GM12892 (cell line): Measurements from ENCODE around the gene TUBGCP3.

Experiments used
- DNase-seq: peaks from one replicate; pipeline ENCODE4 v3.0.0; 2011; ENCODE audit not compliant: insufficient read length
- FAIRE-seq: peaks from 2 replicates; lab custom pipeline; 2011; peaks lifted over from hg19 to GRCh38; lab: Jason Lieb, UNC
- POLR2A ChIP-seq: IDR thresholded peaks from 2 replicates; pipeline ENCODE4 v1.6.1; 2011; ENCODE audit warnings: low read depth, low read length, control low read depth
- POLR2AphosphoS5 ChIP-seq: IDR thresholded peaks from 2 replicates; pipeline ENCODE4 v1.6.1; 2011; ENCODE audit warnings: low read depth, low read length, control low read depth
- TAF1 ChIP-seq: IDR thresholded peaks from 2 replicates; pipeline ENCODE4 v1.6.1; 2011; ENCODE audit warnings: low read depth, mild to moderate bottlenecking, control low read depth, low read length, borderline replicate concordance

The TUBGCP3 gene

DNA sequence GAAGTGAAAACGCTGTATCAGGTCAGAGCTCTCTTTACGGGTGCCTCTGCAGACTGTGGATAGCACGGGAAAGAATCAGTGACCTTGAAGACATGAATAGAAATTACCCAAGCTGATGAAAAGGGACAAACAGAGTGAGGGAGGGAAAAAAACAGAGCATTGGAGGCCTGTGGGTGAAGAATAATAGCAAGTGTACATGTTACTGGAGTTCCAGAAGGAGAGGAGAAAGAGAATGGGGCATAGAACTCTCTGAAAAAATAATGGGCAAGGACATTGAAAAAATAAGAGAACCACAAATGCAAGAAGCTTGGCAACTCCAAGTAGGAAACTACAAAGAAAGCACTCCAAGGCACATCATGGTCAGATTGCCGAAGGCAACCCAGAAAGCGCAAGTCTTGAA lies 125.5 kb downstream of the TUBGCP3 start:
- DNase-seq (no peak), FAIRE-seq (no peak)
- no peak for TF ChIP-seq POLR2A

DNA sequence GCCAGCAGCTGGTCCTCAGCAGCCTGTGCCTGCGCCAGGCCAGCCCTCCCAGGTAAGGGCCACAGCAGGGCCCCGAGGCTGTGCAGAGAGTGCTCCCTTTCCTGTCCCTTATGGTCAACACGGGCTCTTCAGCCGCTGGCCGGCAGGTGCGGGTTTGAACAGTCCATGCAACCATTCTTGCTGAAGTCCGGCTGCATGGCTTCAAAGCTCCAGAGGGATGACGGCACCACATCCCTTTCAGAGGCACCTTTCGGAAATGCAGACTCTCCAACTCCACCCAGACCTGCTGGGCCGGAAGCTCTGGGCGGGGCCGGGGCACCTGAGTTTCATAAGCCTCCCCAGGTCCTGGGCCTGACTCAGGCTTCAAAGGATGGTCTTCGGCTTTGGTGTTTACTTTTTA lies 130.5 kb downstream of the TUBGCP3 start:
- no peak for DNase-seq
- no peak for FAIRE-seq
- no peak for TF ChIP-seq POLR2AphosphoS5
- TF ChIP-seq TAF1, result no peak
- no peak for TF ChIP-seq POLR2A

DNA sequence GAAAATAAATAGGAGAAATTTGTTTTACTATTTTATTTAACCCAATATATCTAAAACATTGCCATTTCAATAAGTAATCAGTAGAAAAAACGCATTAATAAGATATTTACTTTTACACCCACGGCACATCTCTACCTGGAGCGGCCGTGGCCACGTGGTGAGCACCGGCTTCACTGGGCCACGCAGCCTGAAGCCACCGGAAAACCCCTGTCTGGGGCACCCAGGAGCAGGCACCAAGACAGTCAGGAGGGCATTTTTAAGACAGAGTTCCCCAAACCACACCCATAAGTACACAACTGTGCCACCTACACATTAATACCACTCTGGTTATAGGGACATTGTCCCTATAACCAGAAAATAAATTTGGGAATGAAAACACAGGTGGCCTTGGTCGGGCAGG lies 130.9 kb downstream of the TUBGCP3 start:
- no peak for DNase-seq
- FAIRE-seq, result no peak
- TF ChIP-seq TAF1 (no peak), POLR2A (no peak), POLR2AphosphoS5 (no peak)

DNA sequence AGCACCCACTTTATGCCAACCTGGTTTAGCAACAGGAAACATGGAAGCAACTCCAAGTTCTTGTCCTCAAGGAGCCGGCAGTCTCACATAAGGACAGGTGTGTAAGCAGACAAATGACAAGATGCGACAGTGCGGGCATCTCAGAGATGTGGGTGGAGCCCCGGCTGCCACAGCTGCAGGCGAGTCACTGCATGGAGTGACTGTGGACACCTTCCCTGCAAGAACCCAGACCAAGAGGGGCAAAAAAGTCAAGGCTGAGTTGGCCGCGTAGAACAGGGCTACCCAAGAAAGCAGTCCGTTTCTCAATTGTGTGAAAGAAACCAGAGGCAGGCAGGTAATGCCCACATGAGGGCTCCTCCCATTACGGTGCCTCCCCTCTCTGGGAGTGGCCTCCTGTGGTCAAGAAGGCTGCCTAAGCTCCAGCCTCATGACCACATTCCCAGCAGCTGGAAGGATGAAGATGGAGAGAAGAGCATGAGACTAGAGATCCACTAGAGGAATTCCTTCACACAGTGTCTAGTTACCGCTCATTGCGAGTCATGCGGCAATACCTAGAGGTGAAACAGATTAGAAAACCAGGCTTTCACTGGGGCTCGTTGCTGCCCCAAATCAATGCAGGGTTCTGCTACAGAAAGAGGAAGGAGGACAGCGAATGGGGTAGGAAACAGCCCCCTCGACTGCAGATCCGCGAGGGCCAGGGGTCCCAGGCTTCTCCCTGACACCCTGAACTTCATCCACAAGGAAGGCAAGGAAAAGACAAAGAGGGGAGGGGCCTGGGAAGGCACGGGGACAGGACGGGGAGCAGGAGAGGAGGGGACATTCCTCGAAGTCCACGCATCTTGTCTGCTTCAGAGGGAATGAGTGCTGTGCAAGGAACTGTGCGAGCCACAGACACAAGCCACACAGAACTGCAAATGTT lies 131.6 kb downstream of the TUBGCP3 start:
- no peak for DNase-seq
- FAIRE-seq, result no peak
- TF ChIP-seq TAF1 (no peak), POLR2AphosphoS5 (no peak), POLR2A (no peak)

DNA sequence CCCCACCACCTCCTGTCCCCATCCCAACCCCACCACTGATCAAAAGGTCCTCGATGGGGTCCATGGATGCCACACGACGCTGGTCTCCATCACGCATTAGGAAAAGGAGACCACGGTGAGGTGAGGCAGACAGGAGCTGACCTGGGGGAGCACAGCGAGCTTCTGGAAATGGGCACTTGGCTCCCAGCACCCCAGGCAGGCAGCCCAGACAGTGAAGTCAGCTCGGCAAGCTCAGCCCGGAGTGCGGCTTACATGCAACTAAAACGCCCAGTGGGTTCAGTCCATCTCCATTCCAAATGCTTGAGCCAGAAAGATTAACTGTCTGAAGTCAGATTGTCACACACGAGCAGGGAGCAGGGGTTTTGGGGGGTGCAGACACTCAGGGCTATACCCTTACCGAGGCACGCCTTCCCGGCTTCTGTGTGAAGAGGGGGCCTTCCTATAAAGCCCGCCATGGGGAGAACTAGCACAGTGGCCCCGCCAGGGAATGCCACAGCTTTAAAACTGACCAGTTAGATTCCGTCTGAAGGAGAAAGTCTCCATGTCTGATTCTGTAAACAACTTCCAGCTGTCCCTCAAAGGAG lies 132.4 kb downstream of the TUBGCP3 start:
- DNase-seq (no peak), FAIRE-seq (no peak)
- TF ChIP-seq TAF1, result no peak

DNA sequence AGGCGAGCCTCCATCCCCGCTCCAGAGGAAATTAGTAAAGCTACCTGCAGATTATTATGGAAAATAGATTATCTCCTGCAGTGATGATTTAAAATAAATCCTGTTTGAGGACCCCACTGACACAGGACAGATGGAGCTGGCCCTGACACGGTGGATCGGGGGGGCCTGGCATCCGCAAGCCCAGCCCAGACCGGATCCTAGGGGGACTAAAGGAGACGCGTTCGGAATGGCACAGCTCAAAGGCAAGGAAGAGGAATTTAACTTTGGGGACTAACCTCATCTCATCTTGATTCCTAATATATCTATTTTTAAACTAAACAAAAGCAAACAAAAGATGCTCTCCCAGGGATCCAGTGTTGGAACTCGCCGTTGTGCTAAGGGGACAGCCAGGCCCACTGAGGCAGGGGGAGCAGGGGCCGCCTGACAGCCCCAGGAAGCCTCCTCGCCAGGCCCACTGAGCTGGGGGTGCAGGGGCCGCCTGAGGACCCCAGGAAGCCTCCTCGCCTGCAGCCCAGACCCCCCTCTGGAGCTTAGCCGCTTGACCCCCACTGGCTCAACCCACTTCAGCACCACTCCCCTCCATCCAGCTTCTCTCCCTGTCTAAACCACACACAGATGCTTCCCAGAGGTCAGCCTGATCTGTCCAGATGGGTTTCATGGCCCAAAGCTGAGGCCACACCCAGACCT lies 133.2 kb downstream of the TUBGCP3 start:
- TF ChIP-seq TAF1, result no peak
- no peak for TF ChIP-seq POLR2A
- no peak for TF ChIP-seq POLR2AphosphoS5
- DNase-seq, result no peak
- FAIRE-seq, result no peak

DNA sequence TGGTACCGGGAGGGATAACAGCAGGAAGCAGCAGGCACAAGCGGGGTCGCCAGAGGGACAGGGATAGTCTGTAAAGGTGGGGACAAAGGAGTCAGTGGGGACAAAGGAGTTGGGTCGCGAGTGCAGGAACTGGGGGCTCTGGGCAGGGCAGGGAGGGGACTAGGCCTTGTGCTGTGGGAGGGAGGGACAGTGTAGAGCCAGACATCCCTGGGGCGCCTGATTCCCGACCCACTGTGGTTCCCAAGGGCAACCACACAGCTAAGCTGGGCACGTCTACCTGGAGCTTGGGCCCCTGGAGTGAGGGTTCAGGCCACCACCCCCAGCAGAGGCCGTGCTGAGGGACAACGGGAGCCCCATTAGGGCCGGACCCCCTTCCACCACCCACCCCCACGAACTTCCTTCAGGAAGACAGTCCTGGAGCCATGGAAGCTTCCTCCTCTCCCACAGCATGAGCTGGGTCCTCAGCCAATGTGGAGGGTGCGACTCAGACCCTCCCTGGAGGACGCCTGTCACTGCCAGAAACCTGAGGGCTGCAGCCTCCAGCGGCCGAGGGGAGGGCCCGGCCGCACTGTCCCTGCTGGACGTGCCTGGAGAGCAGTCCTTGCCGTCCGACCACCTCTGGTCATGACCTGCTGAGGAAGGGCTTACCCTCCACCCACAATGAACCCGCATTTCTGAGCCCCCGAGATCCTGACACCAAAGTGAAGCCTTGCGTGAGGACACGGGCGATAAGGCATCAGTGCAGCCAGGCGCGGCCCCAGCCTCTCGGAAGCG lies 133.9 kb downstream of the TUBGCP3 start:
- FAIRE-seq (no peak), DNase-seq (no peak)
- TF ChIP-seq POLR2AphosphoS5 (no peak), TAF1 (no peak), POLR2A (no peak)

DNA sequence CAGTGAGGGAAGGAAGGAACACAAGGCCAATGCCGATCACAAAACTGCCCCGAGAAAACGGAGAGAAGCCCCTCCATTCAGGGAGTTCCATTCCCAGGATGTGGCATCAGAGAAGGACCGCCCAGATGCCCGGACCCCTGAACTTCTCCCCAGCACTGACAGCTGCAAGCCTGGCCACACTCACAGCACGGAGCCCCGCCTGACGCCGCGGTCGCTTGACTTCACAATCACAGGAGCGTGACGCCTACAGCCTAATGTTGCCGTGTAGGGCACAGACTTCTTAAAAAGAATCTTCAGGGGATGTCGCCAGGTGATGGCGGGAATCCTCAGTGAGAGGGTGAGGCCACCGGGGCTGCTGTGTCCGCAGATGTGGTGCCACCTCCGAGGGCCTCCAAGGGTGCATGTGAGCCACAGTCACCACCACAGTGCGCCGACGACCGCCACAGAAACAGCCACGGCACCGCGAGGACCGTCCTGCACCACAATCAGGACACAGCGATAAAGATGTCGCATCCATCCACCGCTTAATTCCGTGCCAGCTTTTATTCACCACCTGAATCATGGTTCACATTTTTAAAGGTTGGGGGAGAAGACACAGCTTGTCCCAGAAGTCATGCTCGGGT lies 134.6 kb downstream of the TUBGCP3 start:
- TF ChIP-seq POLR2A (no peak), TAF1 (no peak), POLR2AphosphoS5 (no peak)
- FAIRE-seq (no peak), DNase-seq (no peak)

DNA sequence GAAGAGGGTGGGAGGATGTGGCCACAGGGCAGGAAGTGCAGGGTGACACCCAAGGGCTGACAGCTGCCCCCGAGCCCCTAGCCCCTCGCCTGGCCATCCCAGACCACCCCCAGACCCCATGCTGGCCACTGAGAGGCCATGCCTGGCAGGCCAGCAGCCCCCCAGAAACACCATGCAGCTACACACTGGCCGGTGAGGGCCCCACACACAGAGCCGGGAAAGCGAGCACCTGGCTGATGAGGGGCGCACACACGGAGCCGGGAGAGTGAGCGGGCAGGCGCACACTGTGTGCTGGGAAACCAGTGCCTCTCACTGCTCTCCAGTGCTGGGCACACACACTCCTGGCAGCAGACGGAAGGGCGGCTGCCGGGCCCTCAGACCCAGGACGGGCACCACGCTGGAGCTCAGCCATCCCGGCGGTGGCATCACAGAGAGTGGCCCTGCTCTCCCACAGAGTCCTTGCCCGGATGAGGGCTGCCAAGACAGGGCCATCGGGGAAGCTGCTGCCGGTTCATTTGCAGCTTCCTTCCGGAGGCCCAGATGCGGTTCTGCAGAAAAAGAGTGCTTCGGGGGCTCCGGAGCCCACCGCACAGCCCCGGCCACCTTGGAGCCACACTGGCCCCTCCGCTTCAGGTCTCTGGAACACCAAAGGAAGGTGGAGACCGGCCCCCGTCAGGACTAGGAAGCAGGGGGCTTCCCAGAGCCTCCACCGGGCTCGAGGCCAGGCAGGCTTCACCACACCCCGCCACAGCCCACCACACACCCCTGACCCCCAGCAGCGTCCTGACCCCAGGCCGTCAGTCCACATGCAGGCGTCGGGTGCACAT lies 135.4 kb downstream of the TUBGCP3 start:
- no peak for TF ChIP-seq POLR2A
- no peak for TF ChIP-seq TAF1
- TF ChIP-seq POLR2AphosphoS5, result no peak
- DNase-seq (no peak), FAIRE-seq (no peak)

DNA sequence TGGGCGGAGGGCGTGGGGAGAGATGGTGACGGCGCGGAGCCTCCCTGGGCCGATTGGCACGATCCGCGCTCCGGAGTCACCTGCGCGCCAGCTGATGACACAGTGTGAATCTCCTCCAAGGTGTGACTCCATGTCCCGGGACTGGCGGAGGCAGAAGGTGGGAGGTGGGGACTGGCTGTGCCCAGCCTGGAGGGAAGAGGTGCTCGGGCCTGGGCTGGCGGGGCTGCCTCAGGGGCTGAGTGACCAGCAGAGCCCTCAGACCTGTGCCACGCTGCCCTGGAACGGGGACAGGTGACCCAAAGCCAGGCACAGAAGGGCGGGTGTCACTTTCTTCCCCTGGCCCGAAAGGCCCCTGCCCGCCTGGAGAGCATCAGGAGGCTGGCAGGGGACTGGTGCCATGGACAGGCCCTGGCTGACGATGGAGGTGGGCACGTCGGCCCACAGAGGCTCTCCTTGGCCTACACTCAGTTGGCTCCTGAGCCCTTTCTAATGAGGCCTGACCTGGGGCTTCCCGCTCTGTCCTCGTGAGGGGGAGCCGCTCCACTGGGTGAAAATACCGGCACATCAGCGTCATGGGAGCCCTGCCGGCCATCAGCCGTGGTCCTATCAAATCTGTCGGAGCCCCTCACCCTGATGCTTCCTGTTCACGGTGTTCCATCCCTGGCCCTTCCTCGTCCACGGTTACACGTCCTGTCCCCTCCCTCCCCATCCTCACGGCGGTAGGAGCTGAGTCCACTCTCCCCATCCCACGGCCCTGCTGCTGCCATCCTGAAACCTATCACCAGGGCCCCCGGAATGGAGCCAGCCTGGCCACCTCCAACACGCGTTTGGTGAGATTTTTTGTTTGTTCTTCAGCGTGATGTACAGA lies 136.2 kb downstream of the TUBGCP3 start:
- no peak for FAIRE-seq
- DNase-seq, result no peak
- TF ChIP-seq POLR2AphosphoS5, result no peak
- TF ChIP-seq TAF1, result no peak
- TF ChIP-seq POLR2A, result no peak
